Hematopoietic multipotent progenitor cell treated with erythropoietin and hydrocortisone succinate and interleukin-3 and kit ligand, for 4 days (in vitro differentiated cells): ENCODE results near the gene FICD.
A peak's percentile ranks its signal among the peaks of the same experiment; 100 is the strongest.
"Not testable (repeated sequence)": the region's sequence is repeated elsewhere in the genome, so short reads cannot be mapped to it uniquely, and the experiment has no call there.

Experiments used
- DNase-seq: peaks from one replicate; pipeline ENCODE4 v3.0.0-alpha.2; 2015

The FICD gene

GRCh38 chr12:108514973-108515814 is at the start of gene FICD:
TSS of gene FICD (plus strand) at chr12:108515277. CDS start at chr12:108516973, 1,696 bp downstream.
- peak; percentile 100 for DNase-seq

DNA sequence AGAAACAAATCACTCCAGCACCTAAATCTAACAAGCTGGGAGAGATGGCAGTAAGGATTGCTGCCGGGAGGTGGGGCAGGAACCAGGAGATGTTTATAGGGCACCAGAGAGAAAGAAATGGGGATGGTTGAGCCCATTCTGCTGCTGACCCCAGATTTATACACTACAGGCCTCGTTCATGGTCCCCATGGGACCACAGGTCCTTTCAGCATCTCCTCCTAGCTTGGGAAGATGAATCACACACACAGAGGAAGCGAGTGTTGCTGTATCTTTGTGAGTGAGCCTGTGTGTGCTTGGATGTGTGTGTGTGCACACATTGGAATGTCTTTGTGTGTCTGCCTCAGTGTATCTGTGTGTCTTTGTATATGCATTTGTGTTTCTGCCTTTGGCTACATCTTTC is 49.7 kb upstream of the FICD start:
- no peak for DNase-seq

GRCh38 chr12:108468196-108468968 is 46.7 kb upstream of the FICD start:
- DNase-seq, result peak; percentile 74

- no peak for DNase-seq
Observed at GRCh38 chr12:108473400-108474055, 41.5 kb upstream of the FICD start.

DNA sequence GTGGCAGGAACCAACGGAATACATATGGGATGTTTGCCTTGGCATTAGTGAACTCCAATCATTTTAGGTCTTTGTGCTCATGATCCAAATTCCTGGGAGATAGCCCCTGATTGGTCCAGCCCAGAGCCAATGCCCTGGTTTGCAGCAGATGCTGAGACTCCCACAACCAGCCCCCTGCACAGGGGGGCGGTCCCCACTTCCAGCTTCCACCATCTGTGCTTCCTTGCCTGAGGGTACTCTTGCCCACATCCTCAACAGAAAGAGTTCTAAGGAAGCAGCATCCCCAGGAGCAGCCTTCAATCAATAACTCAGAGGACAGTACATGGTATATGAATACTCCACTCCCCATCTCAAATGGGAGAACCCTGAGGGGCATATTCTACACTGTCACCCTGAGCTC is 39.7 kb upstream of the FICD start:
- no peak for DNase-seq

DNA sequence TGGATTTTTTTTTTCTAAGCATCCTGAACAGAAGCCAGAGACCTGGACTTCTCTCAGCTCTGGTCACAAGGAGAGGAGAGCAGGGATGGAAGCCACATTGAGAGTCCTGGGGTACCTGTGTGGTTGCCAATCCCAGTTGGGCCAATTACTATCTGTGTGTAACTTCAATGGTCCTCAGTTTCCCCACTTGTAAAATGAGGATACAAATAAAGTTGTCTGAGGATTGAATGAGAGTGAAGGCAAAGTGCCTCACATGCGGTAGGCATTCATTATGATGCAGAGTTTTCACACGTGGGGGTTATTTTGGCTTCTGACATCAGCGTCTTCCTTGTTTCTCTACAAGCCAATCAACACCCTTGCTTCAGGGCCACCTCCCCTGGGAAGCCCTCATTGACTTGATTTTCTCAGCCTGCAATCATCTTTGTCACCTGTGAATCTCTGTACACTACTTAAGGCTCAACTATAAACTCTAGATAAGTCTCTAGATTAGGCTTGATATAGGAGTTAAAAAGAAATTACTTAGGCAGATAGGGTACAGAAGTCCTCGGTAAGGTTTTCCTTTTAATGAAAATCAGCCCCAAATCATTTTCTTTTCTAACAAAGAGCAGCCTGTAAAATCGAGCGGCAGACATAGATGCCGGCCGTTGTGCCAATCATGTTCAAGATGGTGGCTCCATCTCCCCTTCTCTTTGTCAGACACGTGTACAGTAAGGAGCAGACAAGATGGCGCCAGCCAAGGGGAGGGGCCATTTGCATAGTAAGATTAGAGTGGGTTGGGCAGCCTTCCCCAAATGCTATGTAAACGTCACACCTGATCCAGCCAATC is 37.8 kb upstream of the FICD start:
- DNase-seq, result no peak

DNA sequence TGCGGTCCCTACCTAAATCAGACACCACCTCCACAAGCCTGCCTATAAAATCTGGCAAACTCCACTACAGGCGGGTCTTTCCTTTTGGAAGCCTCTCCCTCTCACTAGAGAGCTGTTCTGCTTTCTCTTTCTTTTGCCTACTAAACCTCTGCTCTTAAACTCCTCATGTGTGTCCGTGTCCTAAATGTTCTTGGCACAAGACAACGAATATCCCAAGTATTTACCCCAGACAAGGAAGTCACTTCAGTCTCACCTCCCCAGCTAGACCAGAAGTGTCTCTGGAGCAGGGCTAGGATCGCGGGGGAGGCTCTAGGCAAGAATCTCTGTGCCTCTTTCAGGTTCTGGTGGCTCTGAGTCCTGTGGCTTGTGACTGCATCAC is 37.2 kb upstream of the FICD start:
- no peak for DNase-seq

- DNase-seq, result no peak
Observed at GRCh38 chr12:108478611-108479206, 36.4 kb upstream of the FICD start.

DNA sequence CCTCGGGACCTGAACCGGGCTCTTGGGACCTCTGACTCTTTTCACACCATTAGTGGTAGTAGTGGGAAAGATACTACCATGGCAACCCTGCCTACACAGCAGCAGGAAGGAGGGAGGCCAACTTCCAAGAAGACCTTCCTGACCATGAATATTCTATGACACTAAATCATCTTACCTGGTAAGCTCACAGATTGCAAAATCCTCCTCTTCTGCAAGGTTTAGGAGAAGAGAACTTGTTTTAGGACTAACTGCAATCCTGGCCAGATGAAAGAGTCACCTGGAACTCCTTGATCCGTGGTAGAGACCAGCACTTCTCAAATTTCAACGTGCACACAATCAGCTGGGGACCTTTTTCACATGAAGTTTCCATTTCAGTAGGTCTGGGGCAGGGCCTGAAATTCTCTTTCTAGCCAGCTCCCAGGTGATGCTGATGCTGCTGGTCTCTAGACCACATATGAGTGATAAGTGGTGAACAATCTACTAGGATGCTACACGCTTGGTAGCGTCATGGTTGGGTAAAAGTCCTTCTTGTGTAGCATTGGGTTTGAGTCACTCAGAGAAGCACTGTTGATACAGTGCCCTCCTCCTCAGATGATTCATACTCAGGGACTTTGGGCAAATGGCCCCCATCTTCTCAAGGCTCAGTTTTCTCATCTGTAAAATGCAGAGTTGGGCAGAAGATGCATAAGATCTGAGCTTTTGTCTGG is 35.6 kb upstream of the FICD start:
- no peak for DNase-seq

- DNase-seq, result no peak
Observed at GRCh38 chr12:108482717-108483212, 32.3 kb upstream of the FICD start.

GRCh38 chr12:108483213-108484059 is 31.6 kb upstream of the FICD start:
- DNase-seq, result no peak

DNA sequence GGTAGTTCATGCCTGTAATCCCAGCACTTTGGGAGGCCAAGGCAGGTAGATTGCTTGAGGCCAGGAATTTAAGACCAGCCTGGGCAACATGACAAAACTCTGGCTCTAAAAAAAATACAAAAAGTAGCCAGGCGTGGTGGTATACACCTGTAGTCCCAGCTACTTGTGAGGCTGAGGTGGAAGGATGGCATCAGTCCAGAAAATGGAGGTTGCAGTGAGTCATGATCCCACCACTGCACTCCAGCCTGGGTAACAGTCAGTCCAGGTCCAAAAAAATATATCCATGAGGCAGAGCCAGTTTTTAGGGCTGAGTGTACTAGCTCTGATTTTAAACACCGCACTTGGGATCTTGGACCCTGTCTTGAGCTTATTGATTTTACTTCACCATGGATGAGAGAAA is 30.6 kb upstream of the FICD start:
- no peak for DNase-seq

GRCh38 chr12:108484845-108485244 is 30.2 kb upstream of the FICD start:
- DNase-seq, result no peak

- DNase-seq, result not testable (repeated sequence)
Observed at GRCh38 chr12:108485371-108485770, 29.7 kb upstream of the FICD start.

GRCh38 chr12:108487029-108487428 is 28.0 kb upstream of the FICD start:
- DNase-seq, result not testable (repeated sequence)

GRCh38 chr12:108491256-108491655 is 23.8 kb upstream of the FICD start:
- DNase-seq, result no peak

DNA sequence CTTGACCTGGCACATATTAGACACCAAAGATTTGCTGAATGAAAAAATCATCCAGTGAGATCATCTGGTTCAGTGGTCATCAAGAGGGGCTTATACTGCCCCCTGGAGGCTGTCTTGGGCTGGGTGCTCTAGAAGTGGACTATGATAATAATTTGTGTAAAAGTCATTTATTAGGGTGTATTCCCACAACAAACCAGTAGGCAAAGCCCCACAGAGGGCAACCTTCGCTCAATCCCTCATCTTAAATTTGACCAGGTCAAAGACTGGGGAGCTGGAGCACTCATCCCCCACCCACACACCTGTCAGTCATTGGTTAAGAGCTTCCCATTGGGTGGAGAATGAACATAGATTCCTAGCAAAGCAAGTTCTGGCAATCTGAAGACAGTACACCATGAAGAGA is 20.0 kb upstream of the FICD start:
- DNase-seq, result peak; percentile 68

DNA sequence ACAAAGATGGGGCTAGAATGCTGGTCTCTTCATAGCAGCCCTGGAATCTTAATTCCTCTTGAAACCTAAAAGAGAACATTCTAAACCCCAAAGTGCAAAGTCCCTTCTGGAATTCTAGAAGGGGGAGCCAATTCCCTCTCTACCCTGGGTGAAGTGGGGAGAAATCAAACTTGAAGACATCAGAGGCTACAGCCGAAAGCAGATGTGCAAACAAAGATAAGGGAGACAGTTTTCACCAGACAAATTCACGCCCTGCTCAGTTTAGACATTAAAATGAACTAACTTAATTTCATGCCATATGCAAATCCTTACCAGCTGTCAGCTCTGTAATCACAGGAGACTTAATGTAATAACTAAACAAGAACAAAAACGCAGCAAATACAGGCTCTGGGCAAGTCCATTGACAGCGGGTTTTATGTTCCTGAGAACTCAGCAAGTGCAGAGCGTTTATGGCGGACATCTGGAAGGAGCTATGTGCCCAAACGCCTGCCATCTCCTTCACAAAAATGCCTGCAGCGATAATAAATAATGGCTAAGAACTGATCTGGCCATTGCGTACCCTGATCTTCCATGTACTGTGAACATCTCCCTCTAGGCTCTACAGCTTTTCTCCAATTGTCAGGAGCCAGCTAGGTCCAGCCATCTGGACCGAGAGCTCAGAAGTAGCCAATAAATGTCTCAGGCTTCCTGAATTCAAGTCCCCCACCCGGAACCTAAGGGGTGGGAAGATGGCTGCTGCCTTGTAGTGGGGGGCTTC is 19.1 kb upstream of the FICD start:
- DNase-seq, result no peak

DNA sequence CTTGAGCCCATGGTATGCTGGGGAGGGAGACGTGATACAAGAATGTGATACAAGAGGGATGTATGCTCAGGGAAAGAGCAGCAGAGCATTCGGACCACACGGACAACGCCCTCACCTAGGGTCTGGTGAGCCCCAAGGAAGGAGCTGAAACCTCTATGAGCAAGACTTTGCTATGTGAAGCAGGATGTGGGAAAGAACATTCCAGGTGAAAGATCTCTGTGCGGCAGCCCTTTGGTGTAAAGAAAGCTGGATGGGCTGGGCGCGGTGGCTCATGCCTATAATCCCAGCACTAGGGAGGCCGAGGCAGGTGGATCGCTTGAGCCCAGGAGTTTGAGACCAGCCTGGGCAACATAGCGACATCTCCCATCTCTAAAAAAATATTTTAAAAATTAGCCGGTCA is 16.9 kb upstream of the FICD start:
- no peak for DNase-seq

- DNase-seq, result no peak
Observed at GRCh38 chr12:108502922-108503321, 12.2 kb upstream of the FICD start.
